Kidney (tissue), 14 donors: ENCODE data around the gene TLE3. TPM values are rescaled to one million over a fixed set of nuclear protein-coding genes. Genes with fewer than 3 reads are reported as not detected.

Experiments used
- DNase-seq, 5 donors: peaks; one replicate each; pipeline ENCODE4 v3.0.0-alpha.2; 2013 to 2020
- FAIRE-seq: peaks from 2 replicates; lab custom pipeline; 2012; peaks lifted over from hg19 to GRCh38; lab: Jason Lieb, UNC
- H3K27ac ChIP-seq, 2 donors: one replicate each; pipeline ENCODE4 v1.7.0; 2013; ENCODE audit warnings: low read depth in 2 of 2, low read length in 2 of 2, inconsistent platforms in 1 of 2
- H3K27me3 ChIP-seq: one replicate; pipeline ENCODE4 v1.7.1; 2013; ENCODE audit warnings: low read length, inconsistent platforms; ENCODE audit not compliant: control insufficient read depth, insufficient read depth
- H3K36me3 ChIP-seq, 3 donors: one replicate each; pipeline versions ENCODE4 v1.7.0 to v1.7.1; 2013; ENCODE audit warnings: low read length in 3 of 3, control low read depth in 1 of 3, inconsistent platforms in 1 of 3; ENCODE audit not compliant: insufficient read depth in 3 of 3, control insufficient read depth in 2 of 3
- H3K4me1 ChIP-seq, 3 donors: one replicate each; pipeline versions ENCODE4 v1.7.0 to v1.7.1; 2013; ENCODE audit warnings: low read length in 3 of 3, inconsistent platforms in 1 of 3, low read depth in 1 of 3; ENCODE audit not compliant: control insufficient read depth in 2 of 3, insufficient read depth in 2 of 3
- H3K4me3 ChIP-seq, 3 donors: one replicate each; pipeline versions ENCODE4 v1.7.0 to v1.8.1; 2013; ENCODE audit warnings: low read length in 3 of 3, control low read depth in 1 of 3, inconsistent platforms in 1 of 3
- H3K9ac ChIP-seq, 3 donors: one replicate each; pipeline versions ENCODE4 v1.7.0 to v1.7.1; 2013; ENCODE audit warnings: low read length in 3 of 3, control low read depth in 1 of 3, inconsistent platforms in 1 of 3
- H3K9me3 ChIP-seq, 3 donors: one replicate each; pipeline versions ENCODE4 v1.7.0 to v1.7.1; 2013; ENCODE audit warnings: low read length in 3 of 3, control low read depth in 1 of 3, inconsistent platforms in 1 of 3; ENCODE audit not compliant: control insufficient read depth in 2 of 3, insufficient read depth in 1 of 3
- intact Hi-C: fragments of 100-400 bp; cut with DNase I; formaldehyde crosslinking; loops from one replicate; pipeline ENCODE4 v1.11.1; 2022
- polyA plus RNA-seq: library from polyadenylated mRNA; stranded (reverse); fragments of 350-450 nt; fragmentation: Illumina TruSeq; extraction: RNeasy Lipid Tissue Mini Kit (QIAGEN cat#74804); gene quantifications from one replicate; pipeline ENCODE4 v1.2.3, GENCODE V29; 2014; ENCODE audit warnings: low read depth, low replicate concordance; ENCODE audit not compliant: insufficient read depth
- total RNA-seq: library from RNA; stranded (reverse); fragmentation: NEBNext Ultra II Directional; extraction: Animal tissue kit (Norgen Biotek cat#: 25700); gene quantifications from one replicate; pipeline ENCODE4 v1.2.1, GENCODE V29; 2021
- TF ChIP-seq, protein P1 (sequence below): IDR thresholded peaks from 3 replicates; pipeline ENCODE4 v1.5.1; 2012; ENCODE audit warnings: mild to moderate bottlenecking, moderate library complexity, borderline replicate concordance; ENCODE audit not compliant: insufficient read depth; ENCODE audit errors: extremely low read depth
- donor health status: control.
- donor health status: control.
- donor health status: control.
- donor health status: control.
- donor health status: control.
- donor health status: DM: yes; HTN: yes; CAD: no.
- donor health status: Normal renal cell carcinoma (clear cell type).

TLE3 gene
- total and polyA plus RNA-seq, 2 donors from 2014 or later, result 10.3 to 71.7 TPM

DNA sequence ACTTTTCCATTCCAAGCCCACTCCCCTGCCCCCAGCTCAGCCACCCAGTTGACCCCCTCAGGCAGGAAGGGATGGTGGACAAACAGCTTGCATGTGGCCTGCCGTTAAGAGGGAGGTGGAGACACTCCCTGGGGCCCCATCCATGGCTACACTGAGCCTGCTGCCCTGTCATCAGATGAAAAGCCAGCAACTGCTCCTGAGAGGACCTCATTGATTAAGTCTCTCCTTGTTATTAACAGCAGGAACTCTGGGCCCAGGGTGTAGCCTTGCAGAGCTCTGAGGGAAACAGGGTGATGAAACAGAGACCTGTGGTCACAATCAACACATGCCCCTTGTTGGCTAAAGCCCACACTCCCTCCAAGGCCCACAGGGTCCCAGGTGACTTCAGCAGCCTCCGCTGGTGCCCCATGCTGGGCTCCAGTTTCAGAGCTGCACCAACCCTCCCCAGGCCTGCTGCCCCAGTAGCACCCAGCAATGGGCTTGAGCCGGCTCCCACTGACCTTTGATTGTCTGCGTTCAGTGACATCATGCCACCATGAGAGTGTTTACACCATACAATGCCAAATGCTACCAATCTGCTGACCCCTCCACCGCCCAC is 22.3 kb upstream of the TLE3 start:
- peaks cover 0 to 17% (median 8%) of the 10 kb centered on the region in 3 donors for H3K4me1 ChIP-seq
- H3K9me3 ChIP-seq, result no peaks in the 10 kb centered on the region
- H3K9ac ChIP-seq, result no peak overlapping the region
- TF ChIP-seq, protein P1, sequence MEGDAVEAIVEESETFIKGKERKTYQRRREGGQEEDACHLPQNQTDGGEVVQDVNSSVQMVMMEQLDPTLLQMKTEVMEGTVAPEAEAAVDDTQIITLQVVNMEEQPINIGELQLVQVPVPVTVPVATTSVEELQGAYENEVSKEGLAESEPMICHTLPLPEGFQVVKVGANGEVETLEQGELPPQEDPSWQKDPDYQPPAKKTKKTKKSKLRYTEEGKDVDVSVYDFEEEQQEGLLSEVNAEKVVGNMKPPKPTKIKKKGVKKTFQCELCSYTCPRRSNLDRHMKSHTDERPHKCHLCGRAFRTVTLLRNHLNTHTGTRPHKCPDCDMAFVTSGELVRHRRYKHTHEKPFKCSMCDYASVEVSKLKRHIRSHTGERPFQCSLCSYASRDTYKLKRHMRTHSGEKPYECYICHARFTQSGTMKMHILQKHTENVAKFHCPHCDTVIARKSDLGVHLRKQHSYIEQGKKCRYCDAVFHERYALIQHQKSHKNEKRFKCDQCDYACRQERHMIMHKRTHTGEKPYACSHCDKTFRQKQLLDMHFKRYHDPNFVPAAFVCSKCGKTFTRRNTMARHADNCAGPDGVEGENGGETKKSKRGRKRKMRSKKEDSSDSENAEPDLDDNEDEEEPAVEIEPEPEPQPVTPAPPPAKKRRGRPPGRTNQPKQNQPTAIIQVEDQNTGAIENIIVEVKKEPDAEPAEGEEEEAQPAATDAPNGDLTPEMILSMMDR, result no peak
- DNase-seq, result no peak
- no peaks in the 10 kb centered on the region for H3K27me3 ChIP-seq
- intact Hi-C loops, result no loop called here
- H3K27ac ChIP-seq, result no peak overlapping the region
- no peak for FAIRE-seq
- H3K4me3 ChIP-seq, result no peak overlapping the region
- H3K36me3 ChIP-seq, result no peaks in the 10 kb centered on the region

DNA sequence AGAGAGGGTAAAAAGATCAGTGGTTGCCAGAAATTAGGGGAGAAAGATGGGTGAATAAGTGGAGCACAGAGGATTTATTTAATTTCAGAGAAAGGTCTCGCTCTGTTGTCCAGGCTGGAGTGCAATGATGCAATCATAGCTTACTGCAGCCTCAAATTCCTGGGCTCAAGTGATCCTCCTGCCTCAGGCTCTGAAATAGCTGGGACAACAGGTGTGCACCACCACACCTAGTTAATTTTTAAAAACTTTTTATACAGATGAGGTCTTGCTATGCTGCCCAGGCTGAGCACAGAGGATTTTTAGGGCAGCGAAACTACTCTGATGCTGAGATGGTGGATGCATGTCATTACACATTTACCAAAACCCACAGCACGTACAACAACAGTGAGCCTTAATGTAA is 20.9 kb upstream of the TLE3 start:
- no peak overlapping the region for H3K27ac ChIP-seq
- DNase-seq (no peak), FAIRE-seq (no peak)
- H3K4me1 ChIP-seq, result peaks cover 0 to 17% (median 8%) of the 10 kb centered on the region in 3 donors
- no peak overlapping the region for H3K4me3 ChIP-seq
- intact Hi-C loops, result no loop called here
- H3K36me3 ChIP-seq, result no peaks in the 10 kb centered on the region
- TF ChIP-seq, protein P1, result no peak
- H3K9me3 ChIP-seq, result no peaks in the 10 kb centered on the region
- no peaks in the 10 kb centered on the region for H3K27me3 ChIP-seq
- H3K9ac ChIP-seq, result no peak overlapping the region

DNA sequence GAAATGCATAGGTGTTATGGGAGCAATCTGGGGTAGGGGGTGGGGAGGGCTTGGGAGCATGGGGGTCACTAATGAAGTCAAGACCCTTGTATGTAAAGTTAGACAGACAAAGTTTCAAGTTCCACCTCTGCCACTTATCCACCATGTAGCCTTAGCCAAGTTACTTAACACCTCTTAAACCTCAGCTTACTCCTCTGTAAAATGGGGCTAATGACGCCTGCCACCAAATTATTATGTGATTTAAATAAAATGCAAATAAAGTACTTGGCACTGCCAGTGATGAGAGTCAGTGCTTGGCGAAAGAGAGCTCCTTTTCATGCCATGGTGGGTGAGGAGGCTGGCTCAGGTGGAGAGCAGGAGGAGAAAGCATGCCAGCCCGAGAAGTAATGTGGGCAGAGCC is 18.6 kb upstream of the TLE3 start:
- Histone ChIP-seq H3K4me3 (no peak overlapping the region), H3K9me3 (no peaks in the 10 kb centered on the region), H3K27me3 (no peaks in the 10 kb centered on the region), H3K9ac (no peak overlapping the region), H3K4me1 (peaks cover 4 to 7% (median 5%) of the 10 kb centered on the region in 3 donors), H3K27ac (no peak overlapping the region), H3K36me3 (no peaks in the 10 kb centered on the region)
- DNase-seq, result no peak
- no peak for FAIRE-seq
- intact Hi-C loops, result no loop called here
- TF ChIP-seq, protein P1, result no peak

DNA sequence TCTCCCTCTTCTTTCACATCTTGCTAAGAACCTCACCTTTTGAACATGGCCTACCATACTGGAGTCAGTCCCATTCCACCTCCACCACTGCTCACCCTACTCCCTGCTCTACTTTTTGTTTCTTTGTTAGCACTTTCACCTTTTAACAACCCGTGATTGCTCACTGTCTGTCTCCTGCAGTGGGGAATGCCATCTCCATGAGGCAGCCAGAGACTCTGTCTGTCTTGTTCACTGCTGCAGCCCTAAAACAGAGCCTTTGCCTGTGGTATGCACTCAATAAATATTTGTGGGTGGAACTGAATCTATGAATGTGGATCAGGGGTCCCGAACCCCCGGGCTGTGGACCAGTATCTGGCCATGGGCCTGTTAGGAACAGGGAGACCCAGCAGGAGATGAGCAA is 16.5 kb upstream of the TLE3 start:
- H3K4me3 ChIP-seq, result no peak overlapping the region
- FAIRE-seq (no peak), DNase-seq (no peak)
- H3K27ac ChIP-seq, result no peak overlapping the region
- intact Hi-C loops, result no loop called here
- no peaks in the 10 kb centered on the region for H3K9me3 ChIP-seq
- TF ChIP-seq, protein P1, result no peak
- peak overlapping the region in 1 of 3 donors; percentile 3 for H3K9ac ChIP-seq
- peaks cover 4 to 12% (median 5%) of the 10 kb centered on the region in 3 donors for H3K4me1 ChIP-seq
- no peaks in the 10 kb centered on the region for H3K27me3 ChIP-seq
- H3K36me3 ChIP-seq, result no peaks in the 10 kb centered on the region
